Suprapubic skin (tissue), 3 donors: ENCODE measurements around the gene TCEA2.

Experiments
- CTCF ChIP-seq, 2 donors: fragments of 200-600 bp in 1 of 2; fragments of 450-650 bp in 1 of 2; sonication (generic) in 1 of 2; IDR thresholded peaks; one replicate each; pipeline ENCODE4 v1.5.1; 2016 to 2019; ENCODE audit warnings: antibody characterized with exemption in 2 of 2, mild to moderate bottlenecking in 1 of 2, moderate library complexity in 1 of 2
- EP300 ChIP-seq: sonication (generic); formaldehyde crosslinking; IDR thresholded peaks from one replicate; pipeline ENCODE4 v1.6.1; 2017; ENCODE audit warnings: antibody characterized with exemption
- POLR2A ChIP-seq, 2 donors: fragments of 450-650 bp; IDR thresholded peaks; one replicate each; pipeline ENCODE4 v1.6.1; 2017; ENCODE audit warnings: antibody characterized with exemption in 2 of 2, mild to moderate bottlenecking in 2 of 2, moderate library complexity in 2 of 2

GRCh38 chr20:64037498-64038213 lies 25.3 kb upstream of the TCEA2 start:
- TF ChIP-seq POLR2A (IDR thresholded peaks at IDR 0.05) (no peak), CTCF (IDR thresholded peaks at IDR 0.05) (no peak), EP300 (no peak)
